GM19240 (cell line): ENCODE results near the gene HOXC4.

Experiments used
- DNase-seq: peaks from one replicate; pipeline ENCODE4 v3.0.0; 2011; ENCODE audit warnings: low spot score; ENCODE audit not compliant: insufficient read length

The HOXC4 gene

GRCh38 chr12:54015018-54015931, 38.4 kb upstream of the HOXC4 start:
- no peak for DNase-seq

- DNase-seq = no peak
Measured at GRCh38 chr12:54016051-54016450, 37.6 kb upstream of the HOXC4 start.

- DNase-seq = no peak
Measured at GRCh38 chr12:54016478-54016964, 37.1 kb upstream of the HOXC4 start.

- DNase-seq = no peak
Measured at GRCh38 chr12:54017027-54017788, 36.4 kb upstream of the HOXC4 start.

- peak; percentile 90 for DNase-seq
Measured at GRCh38 chr12:54017878-54018467, 35.7 kb upstream of the HOXC4 start.

GRCh38 chr12:54018468-54018984, 35.1 kb upstream of the HOXC4 start:
- DNase-seq = no peak

- DNase-seq = no peak
Measured at GRCh38 chr12:54019091-54019811, 34.4 kb upstream of the HOXC4 start.

GRCh38 chr12:54019924-54020590, 33.6 kb upstream of the HOXC4 start:
- DNase-seq = no peak

GRCh38 chr12:54020591-54021405, 32.8 kb upstream of the HOXC4 start:
- no peak for DNase-seq

- no peak for DNase-seq
Measured at GRCh38 chr12:54021432-54022013, 32.1 kb upstream of the HOXC4 start.

GRCh38 chr12:54022960-54023884, 30.4 kb upstream of the HOXC4 start:
- DNase-seq = no peak

GRCh38 chr12:54024127-54024526, 29.5 kb upstream of the HOXC4 start:
- DNase-seq = no peak

GRCh38 chr12:54024581-54025305, 28.9 kb upstream of the HOXC4 start:
- no peak for DNase-seq

- DNase-seq = no peak
Measured at GRCh38 chr12:54025499-54026405, 27.9 kb upstream of the HOXC4 start.

- no peak for DNase-seq
Measured at GRCh38 chr12:54026640-54027441, 26.8 kb upstream of the HOXC4 start.

GRCh38 chr12:54027442-54027786, 26.2 kb upstream of the HOXC4 start:
- no peak for DNase-seq
